ENCODE measurements around the gene FIBP. TPM values are rescaled to one million over a fixed set of nuclear protein-coding genes. Genes with fewer than 3 reads are reported as not detected.

Gene FIBP
- total and polyA plus RNA-seq, 2 experiments from 2014 or later = 140 to 199 TPM

- Histone ChIP-seq H3K9me3 (ENCODE audit: low read depth) (no peaks in the 10 kb centered on the region), H3K4me3 (peak overlapping the region; percentile 95), H3K27ac (peak overlapping the region; percentile 97), H3K27me3 (no peaks in the 10 kb centered on the region), H3K36me3 (peaks cover 9% of the 10 kb centered on the region), H3K4me1 (ENCODE audit: low read depth) (no peaks in the 10 kb centered on the region)
- DNase-seq (ENCODE audit: low read depth in 1 of 2, low spot score in 1 of 2) = peak; percentile 95 to 96
- TF ChIP-seq, protein P1, sequence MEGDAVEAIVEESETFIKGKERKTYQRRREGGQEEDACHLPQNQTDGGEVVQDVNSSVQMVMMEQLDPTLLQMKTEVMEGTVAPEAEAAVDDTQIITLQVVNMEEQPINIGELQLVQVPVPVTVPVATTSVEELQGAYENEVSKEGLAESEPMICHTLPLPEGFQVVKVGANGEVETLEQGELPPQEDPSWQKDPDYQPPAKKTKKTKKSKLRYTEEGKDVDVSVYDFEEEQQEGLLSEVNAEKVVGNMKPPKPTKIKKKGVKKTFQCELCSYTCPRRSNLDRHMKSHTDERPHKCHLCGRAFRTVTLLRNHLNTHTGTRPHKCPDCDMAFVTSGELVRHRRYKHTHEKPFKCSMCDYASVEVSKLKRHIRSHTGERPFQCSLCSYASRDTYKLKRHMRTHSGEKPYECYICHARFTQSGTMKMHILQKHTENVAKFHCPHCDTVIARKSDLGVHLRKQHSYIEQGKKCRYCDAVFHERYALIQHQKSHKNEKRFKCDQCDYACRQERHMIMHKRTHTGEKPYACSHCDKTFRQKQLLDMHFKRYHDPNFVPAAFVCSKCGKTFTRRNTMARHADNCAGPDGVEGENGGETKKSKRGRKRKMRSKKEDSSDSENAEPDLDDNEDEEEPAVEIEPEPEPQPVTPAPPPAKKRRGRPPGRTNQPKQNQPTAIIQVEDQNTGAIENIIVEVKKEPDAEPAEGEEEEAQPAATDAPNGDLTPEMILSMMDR (IDR thresholded peaks at IDR 0.05; ENCODE audit: low read depth, low read length) = no peak
Observed at GRCh38 chr11:65873318-65874156, 14.7 kb downstream of the FIBP start.

- Histone ChIP-seq H3K27ac (peak within 1 kb of the TSS; percentile 97), H3K9me3 (ENCODE audit: low read depth) (no peaks in the 10 kb centered on the region), H3K27me3 (no peaks in the 10 kb centered on the region), H3K36me3 (peaks cover 10% of the 10 kb centered on the region), H3K4me3 (peak within 1 kb of the TSS; percentile 95), H3K4me1 (ENCODE audit: low read depth) (no peaks in the 10 kb centered on the region)
- TF ChIP-seq, protein P1 (IDR thresholded peaks at IDR 0.05; ENCODE audit: low read depth, low read length) = no peak
- peak; percentile 68 to 80 for DNase-seq (ENCODE audit: low read depth in 1 of 2, low spot score in 1 of 2)
Observed at GRCh38 chr11:65872586-65873317, 15.5 kb downstream of the FIBP start, which contains the start of gene EFEMP2. Gene EFEMP2, minus strand, starts transcription at chr11:65872800. Its CDS starts 446 bp downstream, at chr11:65872354.

GRCh38 chr11:65871811-65872548 lies 16.3 kb downstream of the FIBP start:
- DNase-seq (ENCODE audit: low read depth in 1 of 2, low spot score in 1 of 2) = peak; percentile 47 to 61
- peak overlapping the region; percentile 95 for H3K4me3 ChIP-seq
- no peaks in the 10 kb centered on the region for H3K4me1 ChIP-seq (ENCODE audit: low read depth)
- no peaks in the 10 kb centered on the region for H3K27me3 ChIP-seq
- peak overlapping the region; percentile 97 for H3K27ac ChIP-seq
- TF ChIP-seq, protein P1 (IDR thresholded peaks at IDR 0.05; ENCODE audit: low read depth, low read length) = peak; percentile 32
- H3K9me3 ChIP-seq (ENCODE audit: low read depth) = no peaks in the 10 kb centered on the region
- peaks cover 14% of the 10 kb centered on the region for H3K36me3 ChIP-seq

- no peak for DNase-seq (ENCODE audit: low read depth in 1 of 2, low spot score in 1 of 2)
- Histone ChIP-seq H3K4me1 (ENCODE audit: low read depth) (no peaks in the 10 kb centered on the region), H3K36me3 (peaks cover 22% of the 10 kb centered on the region), H3K27me3 (no peaks in the 10 kb centered on the region), H3K4me3 (peak overlapping the region; percentile 95), H3K9me3 (ENCODE audit: low read depth) (no peaks in the 10 kb centered on the region), H3K27ac (peak overlapping the region; percentile 97)
- TF ChIP-seq, protein P1 (IDR thresholded peaks at IDR 0.05; ENCODE audit: low read depth, low read length) = no peak
Observed at GRCh38 chr11:65870706-65871681, 17.3 kb downstream of the FIBP start.

Data from cardiac muscle cell (in vitro differentiated cells and primary cell).